Measurements from ENCODE around the gene SYNE1. TPM values are rescaled to one million over a fixed set of nuclear protein-coding genes. Genes with fewer than 3 reads are reported as not detected.
"Not testable (repeated sequence)": the region's sequence is repeated elsewhere in the genome, so short reads cannot be mapped to it uniquely, and the experiment has no call there.

SYNE1 gene
- total RNA-seq, 1 donor from 2014 or later: 43.8 TPM

- Mint-ChIP-seq H3K36me3 (ENCODE audit: insufficient read depth) (peaks cover 31% of the 10 kb centered on the region), H3K27ac (no peak overlapping the region), H3K27me3 (no peaks in the 10 kb centered on the region), H3K4me3 (ENCODE audit: low read depth) (no peak overlapping the region), H3K9me3 (ENCODE audit: low read depth) (no peaks in the 10 kb centered on the region), H3K4me1 (ENCODE audit: low read depth) (peaks cover 4% of the 10 kb centered on the region)
- no peak for DNase-seq (ENCODE audit: low spot score, unreplicated experiment)
- TF ChIP-seq, protein P1, sequence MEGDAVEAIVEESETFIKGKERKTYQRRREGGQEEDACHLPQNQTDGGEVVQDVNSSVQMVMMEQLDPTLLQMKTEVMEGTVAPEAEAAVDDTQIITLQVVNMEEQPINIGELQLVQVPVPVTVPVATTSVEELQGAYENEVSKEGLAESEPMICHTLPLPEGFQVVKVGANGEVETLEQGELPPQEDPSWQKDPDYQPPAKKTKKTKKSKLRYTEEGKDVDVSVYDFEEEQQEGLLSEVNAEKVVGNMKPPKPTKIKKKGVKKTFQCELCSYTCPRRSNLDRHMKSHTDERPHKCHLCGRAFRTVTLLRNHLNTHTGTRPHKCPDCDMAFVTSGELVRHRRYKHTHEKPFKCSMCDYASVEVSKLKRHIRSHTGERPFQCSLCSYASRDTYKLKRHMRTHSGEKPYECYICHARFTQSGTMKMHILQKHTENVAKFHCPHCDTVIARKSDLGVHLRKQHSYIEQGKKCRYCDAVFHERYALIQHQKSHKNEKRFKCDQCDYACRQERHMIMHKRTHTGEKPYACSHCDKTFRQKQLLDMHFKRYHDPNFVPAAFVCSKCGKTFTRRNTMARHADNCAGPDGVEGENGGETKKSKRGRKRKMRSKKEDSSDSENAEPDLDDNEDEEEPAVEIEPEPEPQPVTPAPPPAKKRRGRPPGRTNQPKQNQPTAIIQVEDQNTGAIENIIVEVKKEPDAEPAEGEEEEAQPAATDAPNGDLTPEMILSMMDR (IDR thresholded peaks at IDR 0.05; ENCODE audit: unreplicated experiment): no peak
These were observed 489.9 kb downstream of the SYNE1 start for GRCh38 chr6:152147269-152147668.

- TF ChIP-seq, protein P1 (IDR thresholded peaks at IDR 0.05; ENCODE audit: unreplicated experiment): no peak
- peaks cover 4% of the 10 kb centered on the region for H3K4me1 Mint-ChIP-seq (ENCODE audit: low read depth)
- no peak overlapping the region for H3K4me3 Mint-ChIP-seq (ENCODE audit: low read depth)
- H3K36me3 Mint-ChIP-seq (ENCODE audit: insufficient read depth): peaks cover 29% of the 10 kb centered on the region
- no peak for DNase-seq (ENCODE audit: low spot score, unreplicated experiment)
- no peaks in the 10 kb centered on the region for H3K27me3 Mint-ChIP-seq
- no peaks in the 10 kb centered on the region for H3K9me3 Mint-ChIP-seq (ENCODE audit: low read depth)
- H3K27ac Mint-ChIP-seq: no peak overlapping the region
These were observed 490.8 kb downstream of the SYNE1 start for GRCh38 chr6:152146385-152146784.

GRCh38 chr6:152143359-152143758 lies 493.8 kb downstream of the SYNE1 start:
- H3K4me1 Mint-ChIP-seq (ENCODE audit: low read depth): peaks cover 4% of the 10 kb centered on the region
- no peaks in the 10 kb centered on the region for H3K9me3 Mint-ChIP-seq (ENCODE audit: low read depth)
- no peak overlapping the region for H3K4me3 Mint-ChIP-seq (ENCODE audit: low read depth)
- TF ChIP-seq, protein P1 (IDR thresholded peaks at IDR 0.05; ENCODE audit: unreplicated experiment): no peak
- H3K27ac Mint-ChIP-seq: no peak overlapping the region
- H3K27me3 Mint-ChIP-seq: no peaks in the 10 kb centered on the region
- H3K36me3 Mint-ChIP-seq (ENCODE audit: insufficient read depth): peaks cover 29% of the 10 kb centered on the region
- no peak for DNase-seq (ENCODE audit: low spot score, unreplicated experiment)

DNA sequence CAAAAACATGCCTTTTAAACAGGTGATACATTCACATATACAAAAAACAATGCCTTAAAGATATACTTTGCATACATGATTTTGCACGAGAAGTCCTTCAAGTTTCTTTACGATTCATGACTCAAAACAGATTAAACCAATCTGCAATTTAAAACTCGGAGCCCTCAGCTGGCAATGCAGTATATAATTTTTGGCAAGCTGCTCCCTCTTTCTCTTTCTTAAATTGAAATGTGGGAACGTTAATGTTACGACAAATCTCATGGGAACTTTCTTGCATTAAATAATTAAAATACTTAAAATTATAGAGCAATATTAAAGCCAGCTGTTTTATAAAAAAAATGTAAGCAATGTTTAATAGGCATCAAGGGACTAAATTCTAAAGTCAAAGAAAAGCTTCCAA lies 495.1 kb downstream of the SYNE1 start:
- H3K36me3 Mint-ChIP-seq (ENCODE audit: insufficient read depth): peaks cover 22% of the 10 kb centered on the region
- no peak overlapping the region for H3K4me3 Mint-ChIP-seq (ENCODE audit: low read depth)
- TF ChIP-seq, protein P1 (IDR thresholded peaks at IDR 0.05; ENCODE audit: unreplicated experiment): no peak
- no peak overlapping the region for H3K27ac Mint-ChIP-seq
- no peaks in the 10 kb centered on the region for H3K9me3 Mint-ChIP-seq (ENCODE audit: low read depth)
- H3K4me1 Mint-ChIP-seq (ENCODE audit: low read depth): peaks cover 4% of the 10 kb centered on the region
- no peaks in the 10 kb centered on the region for H3K27me3 Mint-ChIP-seq
- DNase-seq (ENCODE audit: low spot score, unreplicated experiment): no peak

- H3K9me3 Mint-ChIP-seq (ENCODE audit: low read depth); H3K4me1 Mint-ChIP-seq (ENCODE audit: low read depth); H3K4me3 Mint-ChIP-seq (ENCODE audit: low read depth); H3K27ac Mint-ChIP-seq; H3K27me3 Mint-ChIP-seq; DNase-seq (ENCODE audit: low spot score, unreplicated experiment): not testable (repeated sequence)
- peaks cover 33% of the 10 kb centered on the region for H3K36me3 Mint-ChIP-seq (ENCODE audit: insufficient read depth)
These were observed 498.8 kb downstream of the SYNE1 start for GRCh38 chr6:152138344-152138743.

DNA sequence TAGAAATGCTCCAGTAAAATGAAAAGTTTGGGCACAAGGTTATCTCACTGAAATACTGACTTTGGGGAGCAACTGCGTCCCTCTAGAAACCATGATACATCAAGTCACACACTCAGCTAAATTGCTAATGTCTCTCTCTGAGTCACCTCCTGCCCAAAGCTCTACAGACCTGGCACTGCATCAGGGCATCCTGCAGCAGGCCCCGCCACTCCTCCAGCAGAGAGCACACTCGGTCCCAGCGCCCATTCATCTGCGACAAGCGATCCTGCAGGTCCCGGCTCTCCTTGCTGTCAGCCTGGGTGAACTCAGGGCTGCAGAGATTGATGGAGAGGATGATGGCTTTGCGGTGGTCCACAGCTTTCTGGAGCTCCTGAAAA lies 500.7 kb downstream of the SYNE1 start:
- Mint-ChIP-seq H3K4me3 (ENCODE audit: low read depth) (no peak overlapping the region), H3K27me3 (no peaks in the 10 kb centered on the region), H3K27ac (no peak overlapping the region), H3K9me3 (ENCODE audit: low read depth) (no peaks in the 10 kb centered on the region), H3K4me1 (ENCODE audit: low read depth) (peaks cover 5% of the 10 kb centered on the region), H3K36me3 (ENCODE audit: insufficient read depth) (peaks cover 40% of the 10 kb centered on the region)
- no peak for DNase-seq (ENCODE audit: low spot score, unreplicated experiment)
- TF ChIP-seq, protein P1 (IDR thresholded peaks at IDR 0.05; ENCODE audit: unreplicated experiment): no peak
